NCI-H1048 (cell line): ENCODE measurements around the gene ZBTB39.
"Not testable (repeated sequence)": the region's sequence is repeated elsewhere in the genome, so short reads cannot be mapped to it uniquely, and the experiment has no call there.

ENCODE experiments used
- DNase-seq: peaks from one replicate; lab custom pipeline; 2025; lab: John Stamatoyannopoulos, UW

The ZBTB39 gene

GRCh38 chr12:57000393-57000792 lies 6.0 kb downstream of the ZBTB39 start:
- DNase-seq, result no peak

- DNase-seq, result no peak
Measured at GRCh38 chr12:56999456-56999855, 6.9 kb downstream of the ZBTB39 start.

- DNase-seq, result no peak
Measured at GRCh38 chr12:56998981-56999380, 7.4 kb downstream of the ZBTB39 start.

- DNase-seq, result no peak
Measured at GRCh38 chr12:56998316-56998715, 8.0 kb downstream of the ZBTB39 start.

GRCh38 chr12:56996793-56997545 lies 9.4 kb downstream of the ZBTB39 start:
- no peak for DNase-seq

- no peak for DNase-seq
Measured at GRCh38 chr12:56995930-56996496, 10.3 kb downstream of the ZBTB39 start.

GRCh38 chr12:56995201-56995929 lies 11.0 kb downstream of the ZBTB39 start:
- no peak for DNase-seq

GRCh38 chr12:56994231-56994746 lies 12.1 kb downstream of the ZBTB39 start:
- no peak for DNase-seq

GRCh38 chr12:56993346-56993745 lies 13.0 kb downstream of the ZBTB39 start:
- DNase-seq, result no peak

GRCh38 chr12:56991319-56992246 lies 14.8 kb downstream of the ZBTB39 start:
- DNase-seq, result no peak

- no peak for DNase-seq
Measured at GRCh38 chr12:56990648-56991318, 15.6 kb downstream of the ZBTB39 start.

- DNase-seq, result no peak
Measured at GRCh38 chr12:56989861-56990610, 16.3 kb downstream of the ZBTB39 start.

GRCh38 chr12:56988207-56988739 lies 18.1 kb downstream of the ZBTB39 start:
- DNase-seq, result no peak

GRCh38 chr12:56987551-56988053 lies 18.7 kb downstream of the ZBTB39 start:
- DNase-seq, result no peak

GRCh38 chr12:56987011-56987410 lies 19.3 kb downstream of the ZBTB39 start:
- DNase-seq, result no peak

- DNase-seq, result not testable (repeated sequence)
Measured at GRCh38 chr12:56985714-56986113, 20.6 kb downstream of the ZBTB39 start.

- no peak for DNase-seq
Measured at GRCh38 chr12:56983386-56983785, 23.0 kb downstream of the ZBTB39 start.

GRCh38 chr12:56982578-56983236 lies 23.6 kb downstream of the ZBTB39 start:
- not testable (repeated sequence) for DNase-seq

GRCh38 chr12:56980941-56981530 lies 25.3 kb downstream of the ZBTB39 start:
- no peak for DNase-seq
